Smooth muscle cell of the brain vasculature (primary cell): Measurements from ENCODE around the gene APBB2.

Experiments
- DNase-seq: peaks from one replicate; pipeline ENCODE4 v3.0.0-alpha.2; 2012; ENCODE audit warnings: low read depth, low spot score

Gene APBB2

DNA sequence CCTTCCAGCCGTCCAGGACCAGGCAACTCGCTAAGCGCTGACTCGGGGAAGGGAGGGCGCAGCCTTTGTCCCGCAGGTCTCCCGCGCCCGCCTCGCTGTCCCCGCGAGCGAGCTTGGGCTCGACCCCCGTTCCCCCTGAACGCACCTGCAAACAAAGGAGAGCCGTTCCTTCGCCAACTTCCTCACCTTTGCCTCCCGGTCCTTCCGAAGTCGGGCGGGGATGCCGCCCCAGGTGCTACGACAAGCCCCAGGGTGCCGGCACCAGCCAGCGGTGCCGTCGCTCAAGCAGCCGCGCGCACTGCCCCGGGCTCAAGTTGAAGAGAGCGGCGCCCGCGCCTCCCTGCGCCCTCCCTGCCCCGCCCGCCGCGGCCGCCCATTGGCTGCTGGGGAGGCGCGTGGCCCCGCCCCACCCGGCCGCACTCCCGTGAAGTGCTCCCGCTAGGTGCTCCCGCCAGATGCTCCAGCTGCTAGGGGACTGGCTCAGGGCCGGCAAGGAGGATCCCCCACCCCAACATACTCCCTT lies 357.4 kb downstream of the APBB2 start:
- DNase-seq: no peak

DNA sequence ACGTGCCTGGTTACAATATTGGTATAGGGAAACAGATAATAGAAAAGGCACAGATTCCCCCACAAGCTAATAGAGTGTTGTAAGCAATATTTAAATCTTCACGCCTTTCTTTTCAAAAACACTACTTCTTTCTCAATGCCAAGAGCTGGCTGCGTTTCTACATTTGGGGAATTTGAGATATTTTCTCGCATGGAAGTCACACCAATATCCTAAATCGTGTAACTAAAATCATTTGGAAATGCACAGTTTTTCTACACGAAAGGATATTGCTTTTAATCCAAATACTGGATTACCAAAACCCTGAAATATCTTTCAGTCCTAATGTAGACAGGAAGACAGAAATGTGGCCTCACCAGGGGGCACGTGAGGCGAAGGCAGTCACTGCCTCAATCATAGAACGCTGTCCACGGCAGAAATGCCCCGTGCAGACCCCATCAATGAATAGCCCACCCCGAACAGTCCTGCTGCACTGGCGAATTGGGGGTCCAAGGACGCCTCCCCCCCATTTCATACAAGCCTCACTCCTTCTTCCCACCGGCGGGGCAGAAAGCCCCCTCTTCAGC lies 358.0 kb downstream of the APBB2 start:
- no peak for DNase-seq

DNA sequence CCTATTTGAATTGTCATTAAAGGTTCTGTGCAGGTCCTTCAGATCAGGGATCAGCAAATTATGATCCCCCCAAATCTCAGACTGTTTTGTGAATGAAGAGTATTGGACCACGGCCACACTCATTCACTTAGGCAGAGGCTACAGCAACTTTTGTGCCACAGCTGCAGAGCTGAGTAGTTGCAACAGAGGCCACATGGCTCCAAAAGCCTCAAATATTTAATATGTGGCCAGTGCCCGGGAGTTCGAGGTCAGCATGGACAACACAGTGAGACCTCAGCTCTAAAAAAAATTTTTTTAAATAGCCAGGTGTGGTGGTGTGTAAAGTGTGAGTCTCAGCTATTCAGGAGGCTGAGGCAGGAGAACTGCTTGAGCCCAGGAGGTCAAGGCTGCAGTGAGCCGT lies 363.8 kb downstream of the APBB2 start:
- DNase-seq: no peak

DNA sequence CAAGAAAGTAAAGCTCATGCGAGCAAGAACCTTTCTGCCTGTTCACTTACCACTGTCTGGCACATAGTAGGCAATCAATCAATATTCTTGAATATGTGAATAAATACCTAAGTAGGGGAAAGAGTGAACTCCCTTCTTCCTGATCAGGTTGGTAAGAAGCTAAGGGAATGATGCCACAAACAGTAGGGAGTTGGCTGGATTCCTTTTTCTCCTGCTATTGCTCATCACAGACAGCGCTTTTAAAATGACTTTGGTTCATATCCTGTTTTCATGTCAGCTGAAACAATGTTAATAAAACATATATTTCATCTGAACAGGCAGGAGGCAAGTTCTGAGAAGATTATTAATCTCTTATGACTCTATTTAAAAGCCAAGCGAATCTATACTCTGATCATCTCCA lies 365.4 kb downstream of the APBB2 start:
- no peak for DNase-seq

DNA sequence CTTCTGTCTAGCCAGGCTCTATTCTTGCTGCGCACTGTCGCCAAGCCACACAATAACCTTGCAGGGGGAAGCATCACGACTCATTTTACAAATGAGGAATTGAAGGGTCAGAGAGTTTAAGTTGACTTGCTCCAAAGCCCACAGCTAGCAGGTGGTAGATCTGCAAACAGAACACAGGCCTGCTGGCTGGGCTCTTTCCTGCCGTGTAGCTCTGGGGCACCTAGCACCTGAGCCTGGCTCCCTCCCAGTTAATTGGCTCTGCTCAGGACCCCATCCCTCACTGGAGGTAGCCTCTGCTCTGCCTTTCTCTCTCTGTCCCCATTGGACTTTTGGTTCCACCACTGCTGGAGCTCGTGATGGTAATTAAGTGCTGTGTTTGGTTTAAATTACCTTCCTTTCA lies 366.1 kb downstream of the APBB2 start:
- no peak for DNase-seq

DNA sequence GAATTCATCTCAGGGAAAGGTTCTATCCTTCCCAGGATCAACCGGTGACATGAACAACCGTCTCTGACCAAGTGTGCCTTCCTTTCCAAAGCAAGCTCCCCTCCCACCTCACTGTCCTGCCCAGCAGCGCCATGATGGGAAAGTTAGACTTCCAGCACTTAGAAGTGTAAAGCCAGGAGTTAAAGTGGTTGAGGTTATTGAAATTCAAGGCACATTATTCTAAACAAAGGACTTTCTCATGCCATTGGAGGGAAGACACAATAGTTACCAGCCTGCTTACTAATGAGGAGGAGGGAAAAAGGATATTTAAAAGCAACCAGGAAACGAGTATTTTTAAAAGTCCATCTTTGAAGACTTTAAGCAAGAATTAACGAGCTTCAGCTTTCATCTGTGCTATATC lies 367.8 kb downstream of the APBB2 start:
- DNase-seq: no peak

DNA sequence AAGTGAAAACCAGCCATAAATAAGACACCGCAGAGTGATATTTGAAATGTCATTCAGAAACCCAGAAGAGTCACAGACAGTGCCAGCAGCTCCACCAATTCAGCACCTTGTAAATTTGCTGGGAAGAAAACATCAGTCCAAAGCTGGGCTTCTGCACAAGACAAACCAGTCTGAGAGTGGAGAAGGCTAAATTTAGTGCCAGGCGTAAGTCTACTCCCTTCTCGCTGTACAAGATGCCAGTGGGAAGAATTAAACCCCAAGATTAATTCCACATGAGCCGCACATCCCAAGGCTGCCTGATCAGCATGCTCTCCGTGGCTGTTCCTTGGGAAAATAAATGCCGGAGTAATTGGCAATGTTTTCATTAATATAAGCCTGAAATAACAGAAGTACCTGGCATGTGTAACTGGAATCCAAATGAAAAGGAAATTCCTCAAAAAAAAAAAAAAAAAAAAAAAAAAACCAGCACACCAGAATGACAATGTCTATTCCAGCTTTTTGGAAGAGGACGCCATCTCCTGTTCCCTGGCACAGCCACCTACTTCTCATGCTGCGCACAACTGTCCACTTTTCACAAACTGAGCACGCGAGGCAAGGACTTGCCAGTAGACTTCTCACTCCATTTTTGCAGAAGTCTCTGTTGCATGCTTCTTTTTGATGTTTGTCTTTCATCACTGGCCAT lies 369.0 kb downstream of the APBB2 start:
- no peak for DNase-seq

DNA sequence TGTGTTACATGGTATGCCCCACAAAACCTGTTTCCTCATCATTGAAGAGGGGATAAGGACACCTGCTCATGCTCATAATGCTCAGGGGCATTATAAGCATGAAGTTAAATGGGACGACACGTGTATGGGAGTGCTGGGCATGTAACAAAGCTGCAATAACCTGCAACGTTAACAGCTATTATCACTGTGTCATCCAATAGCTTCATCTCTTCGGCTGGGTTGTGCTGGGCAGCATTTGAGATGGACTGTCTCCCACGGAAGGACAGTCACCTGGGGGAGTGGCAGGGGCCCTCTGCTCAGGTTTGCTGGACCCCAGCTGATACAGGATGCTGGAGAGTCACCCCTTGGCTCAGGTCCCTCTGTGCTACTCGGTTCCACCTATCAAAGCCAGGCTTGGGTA lies 370.1 kb downstream of the APBB2 start:
- DNase-seq: no peak

DNA sequence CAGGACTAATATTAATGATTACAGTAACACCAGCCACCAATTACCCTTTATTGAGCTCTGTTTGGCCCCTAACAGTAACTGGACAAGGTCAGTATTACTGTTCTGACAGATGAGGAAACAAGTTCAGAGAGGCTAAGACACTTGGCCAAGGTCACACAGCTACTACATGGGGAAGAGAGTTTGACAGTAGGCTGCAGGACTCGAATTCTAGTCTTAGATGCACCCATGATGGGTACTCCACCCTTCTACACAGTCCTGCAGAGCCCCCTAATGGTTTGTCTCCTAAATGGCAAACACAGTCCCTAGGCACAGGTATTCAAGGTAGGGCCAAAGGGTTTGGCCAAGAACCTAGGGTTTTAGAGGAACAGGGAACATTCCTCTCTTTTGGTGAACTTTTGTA lies 370.6 kb downstream of the APBB2 start:
- no peak for DNase-seq

DNA sequence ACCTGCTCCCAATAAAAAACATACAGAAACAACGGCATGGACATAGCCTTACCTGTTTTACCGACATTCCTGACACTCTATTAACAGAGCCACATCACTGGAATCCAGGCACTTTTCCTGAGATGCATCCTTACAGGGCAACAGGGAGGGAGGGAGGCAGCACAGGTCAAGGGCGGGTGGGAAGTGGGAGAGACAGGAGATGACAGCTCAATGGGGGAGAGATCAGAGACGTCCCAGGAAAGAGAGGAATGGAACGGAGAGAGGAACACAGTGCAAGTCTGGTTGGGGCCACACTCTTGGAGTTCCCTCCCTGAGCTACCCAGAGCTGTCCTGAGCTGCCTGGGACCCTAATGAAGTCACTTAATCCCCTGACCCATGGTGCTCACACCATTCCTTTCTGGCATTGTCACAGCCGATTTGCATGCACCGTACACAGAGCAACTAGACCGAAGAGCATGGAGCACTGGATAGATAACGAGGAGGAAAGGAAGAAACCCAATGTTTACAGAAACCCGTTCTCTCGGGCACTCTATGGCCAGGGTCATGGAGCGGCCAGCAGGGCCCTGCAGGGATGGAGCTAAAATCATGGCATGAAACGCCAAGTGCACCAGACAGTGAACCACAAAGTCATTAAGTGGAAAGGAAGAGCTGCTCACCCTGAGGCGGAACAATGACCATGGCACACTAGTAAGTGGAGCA lies 371.5 kb downstream of the APBB2 start:
- no peak for DNase-seq

DNA sequence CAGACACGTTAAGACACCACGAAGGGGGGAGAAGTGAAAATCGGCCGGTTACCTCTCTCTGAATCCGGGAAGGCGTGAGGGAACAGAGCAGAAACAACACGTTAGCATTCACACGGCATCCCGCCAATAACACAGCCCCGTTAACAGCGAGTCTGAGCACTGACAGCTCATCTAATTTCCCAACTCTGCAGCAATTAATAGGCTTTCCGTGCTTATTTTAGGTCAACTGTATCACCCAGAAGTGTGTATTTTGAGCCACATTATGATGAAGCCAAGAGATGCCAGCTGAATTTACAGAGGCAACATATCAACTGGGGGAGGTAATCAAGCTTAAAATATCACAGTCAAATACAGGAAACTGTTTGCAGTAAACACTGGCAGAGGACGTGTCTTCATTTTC lies 372.0 kb downstream of the APBB2 start:
- no peak for DNase-seq

DNA sequence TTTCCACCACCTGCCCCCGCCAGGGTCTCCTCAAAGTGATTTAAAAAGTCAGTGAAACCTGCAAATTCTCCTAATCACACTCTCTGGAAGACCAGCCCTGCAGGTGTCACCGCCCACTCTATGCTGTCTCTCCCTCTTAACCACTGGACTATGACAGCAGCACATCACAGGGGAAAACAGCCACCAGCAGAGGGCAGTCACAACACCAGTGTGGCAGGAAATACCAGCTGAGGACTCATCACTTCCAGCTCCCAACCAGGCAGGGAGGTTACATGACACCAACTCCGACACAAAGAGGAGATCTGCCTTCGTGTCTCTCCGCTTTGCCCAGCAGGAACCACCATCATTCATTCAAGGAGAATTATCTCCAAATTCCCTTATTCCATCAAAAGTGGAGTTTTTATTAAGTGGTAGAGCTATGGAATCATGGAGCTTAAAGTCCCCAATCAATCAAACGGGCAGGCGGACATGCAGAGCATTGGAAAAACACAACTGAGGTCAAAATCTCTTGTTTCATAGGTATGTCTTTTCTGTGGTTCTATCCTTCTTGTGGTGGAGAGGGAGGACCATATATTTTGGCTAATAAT lies 373.3 kb downstream of the APBB2 start:
- DNase-seq: peak; percentile 66

DNA sequence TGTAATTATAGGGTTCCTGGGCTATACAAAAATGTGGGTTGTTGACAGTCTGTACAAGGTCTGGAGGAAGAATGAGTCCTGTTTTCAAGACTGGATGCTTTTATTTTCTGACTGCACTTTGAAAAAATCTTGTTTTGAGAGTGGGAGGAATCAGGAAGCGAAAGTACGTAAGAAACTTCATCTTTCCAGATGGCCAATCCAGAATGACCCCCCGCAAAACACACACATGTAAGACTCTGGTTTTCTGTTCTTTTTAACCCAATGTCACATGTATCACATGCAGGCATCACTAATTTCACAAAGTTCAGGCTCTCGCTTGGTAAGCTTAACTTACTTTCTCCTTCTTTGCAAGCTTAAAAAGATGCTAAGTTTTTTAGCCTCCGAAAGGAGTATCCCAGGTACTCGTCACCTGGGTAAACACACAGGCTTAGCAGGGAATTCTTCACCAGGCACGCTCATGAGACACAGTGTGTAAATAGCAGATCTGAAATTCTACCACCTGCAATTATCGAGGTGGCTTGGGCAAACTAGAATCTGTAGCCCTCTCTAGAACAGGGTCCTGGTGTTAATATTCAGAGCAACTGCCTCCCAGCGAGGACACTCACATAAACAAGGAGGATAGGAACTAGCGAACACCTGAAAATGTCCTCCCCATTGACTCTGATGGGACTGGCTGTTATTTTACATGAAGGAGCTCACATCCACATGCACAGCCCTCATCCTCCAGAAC lies 373.9 kb downstream of the APBB2 start:
- DNase-seq: no peak

DNA sequence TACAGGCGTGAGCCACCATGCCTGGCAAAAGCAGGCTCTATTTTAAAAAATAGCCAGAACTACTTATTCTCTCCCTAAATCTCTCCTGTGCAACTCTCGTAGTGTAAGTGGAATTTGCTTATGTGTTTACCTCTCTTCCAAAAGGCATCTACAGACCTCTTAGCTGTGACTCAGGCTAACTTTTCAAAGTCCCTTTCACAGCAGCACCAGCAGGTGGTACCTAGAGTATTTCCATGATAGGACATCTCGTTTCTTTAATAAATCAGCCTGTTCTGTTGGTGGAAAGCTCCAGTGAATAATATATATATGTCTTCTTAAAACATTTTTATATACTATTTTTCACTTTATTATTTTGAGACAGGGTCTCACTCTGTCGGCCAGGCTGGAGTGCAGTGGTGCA lies 375.6 kb downstream of the APBB2 start:
- DNase-seq: no peak

DNA sequence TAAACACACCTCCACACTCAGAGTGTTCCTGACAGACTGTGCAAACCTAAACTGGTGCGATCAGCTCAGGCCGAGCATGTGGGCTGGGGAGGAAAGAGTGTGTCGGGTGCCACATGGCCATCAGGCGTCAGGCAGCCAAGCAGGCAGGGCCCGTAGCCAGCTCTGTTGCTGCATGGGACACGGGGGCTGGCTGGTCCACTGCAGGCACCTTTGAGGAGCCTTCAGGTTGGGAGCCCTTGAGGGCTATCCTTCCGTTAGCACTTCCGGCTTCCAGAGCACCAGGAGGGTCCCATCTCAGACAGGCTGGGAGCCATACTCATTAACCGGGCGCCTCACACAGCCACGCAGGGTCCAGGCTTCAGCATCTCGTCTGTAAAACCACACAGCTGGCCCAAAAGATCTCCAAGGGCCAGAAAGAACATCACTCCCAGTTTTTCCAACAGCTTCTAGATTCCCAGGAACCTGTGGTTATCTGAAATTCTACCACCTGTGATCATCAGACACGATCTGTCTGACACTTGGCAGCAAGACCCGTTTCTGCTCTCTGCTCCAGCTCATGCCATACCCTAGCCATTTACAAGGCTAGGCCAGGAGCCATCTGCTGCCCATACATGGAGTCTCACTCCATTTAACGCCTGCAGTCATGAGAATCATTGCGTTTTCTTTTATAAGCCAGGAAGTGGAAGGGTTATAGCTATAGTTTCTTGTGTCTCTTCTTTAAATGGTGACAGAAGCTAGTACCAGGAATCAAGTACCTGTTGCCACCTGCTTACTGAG lies 377.1 kb downstream of the APBB2 start:
- no peak for DNase-seq

DNA sequence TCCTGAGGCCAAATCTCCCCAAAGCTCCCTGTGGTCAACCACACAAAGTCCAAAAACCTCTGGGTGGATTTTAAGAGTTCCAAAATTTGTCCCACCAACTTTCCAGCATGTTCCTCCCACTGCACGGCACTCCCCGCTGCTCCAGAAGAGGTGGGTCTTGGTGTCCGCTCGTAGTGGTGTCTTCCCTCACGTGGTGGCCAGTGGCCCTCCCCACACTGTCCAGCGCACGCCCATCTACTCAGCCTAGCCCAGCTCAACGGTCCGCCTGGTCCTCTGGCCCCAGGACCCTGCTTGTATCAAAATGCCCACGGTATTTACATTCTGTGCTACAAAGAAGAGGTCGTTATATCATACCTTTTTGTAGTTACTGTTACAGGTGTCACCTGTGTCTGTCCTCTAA lies 381.1 kb downstream of the APBB2 start:
- no peak for DNase-seq

DNA sequence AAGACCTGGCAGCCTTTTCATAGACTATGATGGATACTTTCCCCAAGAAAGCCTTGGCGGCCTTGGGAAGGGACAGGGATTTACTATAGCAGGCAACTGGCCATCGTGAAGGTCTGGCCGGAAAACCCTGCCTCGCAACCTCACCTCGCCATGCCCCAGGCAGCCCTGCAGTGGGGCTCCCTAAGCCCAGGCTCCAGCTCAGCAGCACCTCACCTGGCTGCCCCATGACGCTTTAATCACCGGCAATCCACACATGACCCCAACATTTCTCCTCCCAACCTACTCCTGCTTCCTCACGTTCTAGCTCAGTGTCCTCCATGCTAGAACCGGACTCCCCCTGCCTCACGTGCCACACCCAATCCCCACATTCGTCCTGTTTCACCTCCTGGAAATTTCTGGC lies 382.2 kb downstream of the APBB2 start:
- DNase-seq: no peak

DNA sequence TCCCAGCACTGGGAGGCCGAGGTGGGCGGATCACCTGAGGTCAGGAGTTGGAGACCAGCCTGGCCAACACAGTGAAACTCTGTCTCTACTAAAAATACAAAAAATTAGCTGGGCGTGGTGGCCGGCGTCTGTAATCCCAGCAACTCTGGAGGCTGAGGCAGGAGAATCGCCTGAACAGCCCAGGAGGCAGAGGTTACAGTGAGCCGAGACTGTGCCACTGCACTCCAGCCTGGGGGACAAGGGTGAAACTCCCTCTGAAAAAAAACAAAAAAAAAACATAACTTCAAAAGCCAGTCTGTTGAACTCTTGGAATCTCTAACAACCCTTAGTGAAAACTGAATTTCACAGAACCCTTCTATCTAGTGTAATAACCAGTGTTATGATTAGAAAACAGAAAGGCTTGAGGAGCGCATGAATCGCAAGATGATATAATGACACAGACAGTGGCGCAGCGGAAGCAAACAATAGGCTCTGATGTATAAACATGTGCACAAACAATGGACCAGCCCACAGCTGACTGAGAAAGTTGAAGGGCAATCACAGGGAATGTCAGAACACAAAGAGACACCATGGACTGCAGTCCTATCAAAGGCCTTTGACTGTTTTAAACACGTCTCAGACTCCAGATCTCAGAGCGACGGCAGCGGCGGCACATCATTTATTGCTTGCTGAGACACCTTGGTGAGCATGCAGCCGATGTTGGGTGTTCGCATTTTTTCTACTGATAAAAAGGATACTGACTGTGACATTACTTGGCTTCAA lies 383.0 kb downstream of the APBB2 start:
- DNase-seq: no peak

DNA sequence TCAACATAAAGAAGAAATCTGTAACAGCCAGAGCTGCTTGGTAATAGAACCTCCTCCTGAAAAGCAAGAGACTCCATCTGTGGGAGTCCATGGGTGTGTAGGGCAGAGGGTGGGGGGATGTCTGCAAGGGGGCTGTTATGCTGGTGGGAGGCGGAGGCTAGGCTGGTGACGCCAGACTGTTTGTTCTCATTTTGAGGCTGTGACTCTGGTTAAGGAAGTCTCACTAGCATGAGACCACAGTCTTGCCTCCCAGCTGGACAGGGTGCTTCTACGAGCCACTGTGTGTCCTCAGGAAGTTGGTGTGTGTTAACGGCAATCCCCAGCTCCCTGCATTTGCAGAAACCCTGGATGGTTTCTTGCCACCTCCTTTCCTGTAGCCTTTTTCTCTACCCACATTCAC lies 384.8 kb downstream of the APBB2 start:
- DNase-seq: no peak

DNA sequence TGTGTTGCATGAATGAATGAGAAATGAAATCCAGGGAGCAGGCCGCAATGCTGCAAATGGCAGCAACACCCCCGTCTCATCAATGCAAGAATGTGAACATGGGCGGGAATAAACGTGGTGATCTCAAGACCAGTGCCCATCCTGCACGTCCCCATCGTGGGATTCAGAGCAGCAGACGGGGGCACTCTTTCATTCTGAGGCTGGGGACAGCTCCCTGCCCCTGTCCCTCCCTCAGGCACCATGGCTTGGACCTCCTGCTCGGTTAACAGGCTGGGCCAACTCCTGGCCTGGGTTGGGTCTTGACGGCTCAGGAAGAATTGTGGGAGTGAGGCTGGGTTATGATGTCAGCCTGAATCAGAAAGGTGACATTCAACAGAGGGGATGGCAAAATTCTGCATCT lies 385.7 kb downstream of the APBB2 start:
- DNase-seq: no peak

DNA sequence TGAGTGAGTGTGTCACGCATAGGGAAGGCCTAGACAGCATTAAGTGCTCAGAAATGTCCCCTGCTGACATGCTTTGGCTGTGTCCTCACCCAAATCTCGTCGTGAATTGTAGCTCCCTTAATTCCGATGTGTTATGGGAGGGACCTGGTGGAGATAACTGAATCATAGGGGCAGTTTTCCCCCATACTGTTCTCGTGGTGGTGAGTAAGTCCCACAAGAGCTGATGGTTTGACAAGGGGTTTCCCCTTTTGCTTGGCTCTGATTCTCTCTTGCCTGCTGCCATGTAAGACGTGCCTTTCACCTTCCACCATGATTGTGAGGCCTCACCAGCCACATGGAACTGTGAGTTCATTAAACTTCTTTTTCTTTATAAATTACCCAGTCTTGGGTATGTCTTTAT lies 386.6 kb downstream of the APBB2 start:
- no peak for DNase-seq
